Kidney (tissue), 14 donors: ENCODE measurements around the gene RBM6. TPM values are rescaled to one million over a fixed set of nuclear protein-coding genes. Genes with fewer than 3 reads are reported as not detected.

ENCODE experiments used
- DNase-seq, 5 donors: peaks; one replicate each; pipeline ENCODE4 v3.0.0-alpha.2; 2013 to 2020
- FAIRE-seq: peaks from 2 replicates; lab custom pipeline; 2012; peaks lifted over from hg19 to GRCh38; lab: Jason Lieb, UNC
- H3K27ac ChIP-seq, 2 donors: one replicate each; pipeline ENCODE4 v1.7.0; 2013; ENCODE audit warnings: low read depth in 2 of 2, low read length in 2 of 2, inconsistent platforms in 1 of 2
- H3K27me3 ChIP-seq: one replicate; pipeline ENCODE4 v1.7.1; 2013; ENCODE audit warnings: low read length, inconsistent platforms; ENCODE audit not compliant: control insufficient read depth, insufficient read depth
- H3K36me3 ChIP-seq, 3 donors: one replicate each; pipeline versions ENCODE4 v1.7.0 to v1.7.1; 2013; ENCODE audit warnings: low read length in 3 of 3, control low read depth in 1 of 3, inconsistent platforms in 1 of 3; ENCODE audit not compliant: insufficient read depth in 3 of 3, control insufficient read depth in 2 of 3
- H3K4me1 ChIP-seq, 3 donors: one replicate each; pipeline versions ENCODE4 v1.7.0 to v1.7.1; 2013; ENCODE audit warnings: low read length in 3 of 3, inconsistent platforms in 1 of 3, low read depth in 1 of 3; ENCODE audit not compliant: control insufficient read depth in 2 of 3, insufficient read depth in 2 of 3
- H3K4me3 ChIP-seq, 3 donors: one replicate each; pipeline versions ENCODE4 v1.7.0 to v1.8.1; 2013; ENCODE audit warnings: low read length in 3 of 3, control low read depth in 1 of 3, inconsistent platforms in 1 of 3
- H3K9ac ChIP-seq, 3 donors: one replicate each; pipeline versions ENCODE4 v1.7.0 to v1.7.1; 2013; ENCODE audit warnings: low read length in 3 of 3, control low read depth in 1 of 3, inconsistent platforms in 1 of 3
- H3K9me3 ChIP-seq, 3 donors: one replicate each; pipeline versions ENCODE4 v1.7.0 to v1.7.1; 2013; ENCODE audit warnings: low read length in 3 of 3, control low read depth in 1 of 3, inconsistent platforms in 1 of 3; ENCODE audit not compliant: control insufficient read depth in 2 of 3, insufficient read depth in 1 of 3
- intact Hi-C: fragments of 100-400 bp; cut with DNase I; formaldehyde crosslinking; loops from one replicate; pipeline ENCODE4 v1.11.1; 2022
- polyA plus RNA-seq: library from polyadenylated mRNA; stranded (reverse); fragments of 350-450 nt; fragmentation: Illumina TruSeq; extraction: RNeasy Lipid Tissue Mini Kit (QIAGEN cat#74804); gene quantifications from one replicate; pipeline ENCODE4 v1.2.3, GENCODE V29; 2014; ENCODE audit warnings: low read depth, low replicate concordance; ENCODE audit not compliant: insufficient read depth
- total RNA-seq: library from RNA; stranded (reverse); fragmentation: NEBNext Ultra II Directional; extraction: Animal tissue kit (Norgen Biotek cat#: 25700); gene quantifications from one replicate; pipeline ENCODE4 v1.2.1, GENCODE V29; 2021
- TF ChIP-seq, protein P1 (sequence below): IDR thresholded peaks from 3 replicates; pipeline ENCODE4 v1.5.1; 2012; ENCODE audit warnings: mild to moderate bottlenecking, moderate library complexity, borderline replicate concordance; ENCODE audit not compliant: insufficient read depth; ENCODE audit errors: extremely low read depth
- donor health status: control.
- donor health status: control.
- donor health status: control.
- donor health status: control.
- donor health status: control.
- donor health status: DM: yes; HTN: yes; CAD: no.
- donor health status: Normal renal cell carcinoma (clear cell type).

The RBM6 gene
- total and polyA plus RNA-seq, 2 donors from 2014 or later: 72.0 to 90.0 TPM

GRCh38 chr3:49911124-49911420 lies 28.9 kb upstream of the RBM6 start:
- FAIRE-seq (no peak), DNase-seq (no peak)
- intact Hi-C loops: no loop called here
- Histone ChIP-seq H3K4me3 (no peak overlapping the region), H3K9ac (no peak overlapping the region), H3K36me3 (peaks cover 0 to 13% (median 9%) of the 10 kb centered on the region in 3 donors), H3K4me1 (peaks cover 0 to 7% (median 4%) of the 10 kb centered on the region in 3 donors), H3K9me3 (no peaks in the 10 kb centered on the region), H3K27ac (no peak overlapping the region), H3K27me3 (no peaks in the 10 kb centered on the region)
- TF ChIP-seq, protein P1, sequence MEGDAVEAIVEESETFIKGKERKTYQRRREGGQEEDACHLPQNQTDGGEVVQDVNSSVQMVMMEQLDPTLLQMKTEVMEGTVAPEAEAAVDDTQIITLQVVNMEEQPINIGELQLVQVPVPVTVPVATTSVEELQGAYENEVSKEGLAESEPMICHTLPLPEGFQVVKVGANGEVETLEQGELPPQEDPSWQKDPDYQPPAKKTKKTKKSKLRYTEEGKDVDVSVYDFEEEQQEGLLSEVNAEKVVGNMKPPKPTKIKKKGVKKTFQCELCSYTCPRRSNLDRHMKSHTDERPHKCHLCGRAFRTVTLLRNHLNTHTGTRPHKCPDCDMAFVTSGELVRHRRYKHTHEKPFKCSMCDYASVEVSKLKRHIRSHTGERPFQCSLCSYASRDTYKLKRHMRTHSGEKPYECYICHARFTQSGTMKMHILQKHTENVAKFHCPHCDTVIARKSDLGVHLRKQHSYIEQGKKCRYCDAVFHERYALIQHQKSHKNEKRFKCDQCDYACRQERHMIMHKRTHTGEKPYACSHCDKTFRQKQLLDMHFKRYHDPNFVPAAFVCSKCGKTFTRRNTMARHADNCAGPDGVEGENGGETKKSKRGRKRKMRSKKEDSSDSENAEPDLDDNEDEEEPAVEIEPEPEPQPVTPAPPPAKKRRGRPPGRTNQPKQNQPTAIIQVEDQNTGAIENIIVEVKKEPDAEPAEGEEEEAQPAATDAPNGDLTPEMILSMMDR: no peak

DNA sequence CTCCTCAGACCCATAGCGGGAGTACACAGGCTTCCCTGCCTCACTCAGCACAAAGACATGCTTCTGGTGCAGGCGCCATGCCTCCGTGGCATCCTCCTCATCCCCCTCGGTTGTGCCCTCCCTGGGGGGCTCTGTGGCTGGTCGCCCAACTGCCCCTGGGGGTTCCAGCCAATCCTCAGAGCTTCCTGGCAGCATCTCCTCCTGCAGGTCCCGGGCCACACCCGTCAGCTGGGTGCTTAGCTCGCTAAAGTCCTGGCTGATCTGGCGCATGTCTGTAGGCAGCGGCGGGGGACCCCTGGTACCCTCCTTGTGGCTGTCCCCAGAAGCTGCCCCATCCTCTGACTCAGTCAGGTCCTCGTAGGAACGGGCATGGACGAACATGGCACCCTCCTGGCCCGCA lies 28.3 kb upstream of the RBM6 start:
- intact Hi-C loops: no loop called here
- H3K4me1 ChIP-seq: peaks cover 0 to 1% (median under 1%) of the 10 kb centered on the region in 3 donors
- TF ChIP-seq, protein P1: no peak
- no peak overlapping the region for H3K9ac ChIP-seq
- no peak for DNase-seq
- H3K4me3 ChIP-seq: no peak overlapping the region
- no peaks in the 10 kb centered on the region for H3K27me3 ChIP-seq
- no peak overlapping the region for H3K27ac ChIP-seq
- peaks cover 0 to 13% (median 9%) of the 10 kb centered on the region in 3 donors for H3K36me3 ChIP-seq
- no peaks in the 10 kb centered on the region for H3K9me3 ChIP-seq
- FAIRE-seq: no peak

DNA sequence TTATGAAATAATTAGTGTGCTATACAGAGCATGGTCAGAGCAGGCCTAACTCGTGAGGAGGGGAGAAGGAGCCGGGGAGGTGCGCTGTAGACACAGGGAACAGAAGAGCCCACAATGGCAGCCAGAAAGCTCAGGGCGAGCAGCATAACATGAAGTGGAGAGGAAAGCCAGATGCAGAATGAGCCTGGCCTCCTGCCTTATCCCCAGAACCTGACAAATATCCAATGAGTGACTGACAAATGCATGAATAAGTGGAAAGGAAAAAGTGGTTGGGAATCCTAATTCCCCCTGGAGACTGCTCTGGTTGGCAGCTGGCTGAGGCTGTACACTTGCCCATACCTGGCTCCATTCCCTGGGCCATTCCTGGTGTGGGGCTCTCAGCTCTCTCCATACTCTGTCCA lies 27.1 kb upstream of the RBM6 start:
- Histone ChIP-seq H3K9me3 (no peaks in the 10 kb centered on the region), H3K27me3 (no peaks in the 10 kb centered on the region), H3K27ac (no peak overlapping the region), H3K36me3 (peaks cover 0 to 13% (median 9%) of the 10 kb centered on the region in 3 donors), H3K4me1 (no peaks in the 10 kb centered on the region), H3K4me3 (no peak overlapping the region), H3K9ac (no peak overlapping the region)
- intact Hi-C loops: no loop called here
- FAIRE-seq: no peak
- peak in 1 of 5 donors; percentile 16 for DNase-seq
- TF ChIP-seq, protein P1: no peak

GRCh38 chr3:49914906-49915305 lies 25.0 kb upstream of the RBM6 start:
- H3K9ac ChIP-seq: no peak overlapping the region
- H3K27me3 ChIP-seq: no peaks in the 10 kb centered on the region
- DNase-seq: no peak
- FAIRE-seq: no peak
- H3K9me3 ChIP-seq: no peaks in the 10 kb centered on the region
- intact Hi-C loops: no loop called here
- no peaks in the 10 kb centered on the region for H3K4me1 ChIP-seq
- H3K36me3 ChIP-seq: peaks cover 0 to 13% (median 9%) of the 10 kb centered on the region in 3 donors
- no peak overlapping the region for H3K27ac ChIP-seq
- TF ChIP-seq, protein P1: no peak
- no peak overlapping the region for H3K4me3 ChIP-seq
